GM19324 (cell line): ENCODE data around the gene PELI3.

Experiments
- ATAC-seq: cut with Tn5 transposase; IDR thresholded peaks from one replicate; pipeline ENCODE4 v1.9.1; 2021; ENCODE audit warnings: mild to moderate bottlenecking, moderate library complexity; ENCODE audit not compliant: unreplicated experiment, low FRiP score

The PELI3 gene

DNA sequence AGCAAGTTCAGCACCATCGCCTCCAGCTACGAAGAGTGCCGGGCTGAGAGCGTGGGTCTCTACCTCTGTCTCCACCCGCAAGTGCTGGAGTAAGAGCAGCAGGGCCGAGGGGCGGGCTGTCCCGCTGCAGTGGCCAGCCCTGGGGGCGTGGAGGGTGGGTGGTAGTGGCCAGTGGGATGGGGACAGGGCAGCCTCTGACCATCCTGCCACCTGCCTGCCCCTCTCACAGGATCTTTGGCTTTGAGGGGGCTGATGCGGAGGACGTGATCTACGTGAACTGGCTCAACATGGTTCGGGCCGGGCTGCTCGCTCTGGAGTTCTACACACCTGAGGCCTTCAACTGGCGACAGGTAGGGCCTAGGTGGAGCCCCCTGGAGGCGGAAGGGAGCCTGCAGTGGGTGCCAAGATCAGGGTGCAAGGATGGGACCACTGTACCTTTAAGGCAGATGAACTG lies 28.7 kb downstream of the PELI3 start:
- no peak for ATAC-seq

DNA sequence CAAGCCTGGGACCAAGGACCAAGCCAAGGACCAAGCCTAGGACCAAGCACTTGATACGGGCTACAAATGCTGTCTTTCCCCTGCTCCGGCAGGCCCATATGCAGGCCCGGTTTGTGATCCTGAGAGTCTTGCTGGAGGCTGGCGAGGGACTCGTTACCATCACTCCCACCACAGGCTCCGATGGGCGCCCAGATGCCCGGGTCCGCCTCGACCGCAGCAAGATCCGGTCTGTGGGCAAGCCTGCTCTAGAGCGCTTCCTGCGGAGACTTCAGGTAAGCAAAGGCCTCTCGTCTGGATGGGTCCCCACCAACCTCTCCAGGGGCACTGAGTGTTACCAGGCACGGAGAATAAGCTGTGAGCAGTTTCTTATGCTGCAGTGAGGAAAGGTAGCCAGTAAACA lies 30.5 kb downstream of the PELI3 start:
- ATAC-seq: no peak

GRCh38 chr11:66498506-66498905 lies 31.8 kb downstream of the PELI3 start:
- no peak for ATAC-seq

GRCh38 chr11:66505276-66505816 lies 38.6 kb downstream of the PELI3 start:
- ATAC-seq: no peak

DNA sequence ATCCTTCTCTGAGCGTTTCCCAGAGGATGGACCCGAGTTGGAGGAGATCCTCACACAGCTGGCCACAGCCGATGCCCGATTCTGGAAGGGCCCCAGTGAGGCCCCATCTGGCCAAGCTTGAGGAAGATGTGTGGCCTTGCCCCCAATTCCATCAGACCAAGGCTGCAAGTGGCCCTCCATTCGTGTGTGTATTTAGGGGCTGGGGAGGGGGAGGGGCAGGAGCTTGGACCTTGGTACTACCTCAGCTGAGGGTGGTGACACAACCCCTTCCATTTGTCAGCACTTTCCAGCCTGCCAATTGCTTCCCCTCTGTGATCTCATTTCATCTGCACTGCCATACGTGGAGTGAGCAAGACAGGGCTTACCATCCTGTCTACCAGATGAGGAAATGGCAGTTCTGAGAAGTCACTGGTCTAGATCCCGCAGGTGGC lies 42.4 kb downstream of the PELI3 start:
- no peak for ATAC-seq

GRCh38 chr11:66510271-66510989 lies 43.7 kb downstream of the PELI3 start, which contains the start of gene BBS1:
Gene BBS1 (plus strand): TSS chr11:66510635. CDS start chr11:66510660, 25 bp downstream.
- peak; percentile 83 for ATAC-seq

GRCh38 chr11:66510990-66511339 lies 44.3 kb downstream of the PELI3 start:
- ATAC-seq: no peak

- ATAC-seq: no peak
Observed at GRCh38 chr11:66523611-66524010, 56.9 kb downstream of the PELI3 start.

DNA sequence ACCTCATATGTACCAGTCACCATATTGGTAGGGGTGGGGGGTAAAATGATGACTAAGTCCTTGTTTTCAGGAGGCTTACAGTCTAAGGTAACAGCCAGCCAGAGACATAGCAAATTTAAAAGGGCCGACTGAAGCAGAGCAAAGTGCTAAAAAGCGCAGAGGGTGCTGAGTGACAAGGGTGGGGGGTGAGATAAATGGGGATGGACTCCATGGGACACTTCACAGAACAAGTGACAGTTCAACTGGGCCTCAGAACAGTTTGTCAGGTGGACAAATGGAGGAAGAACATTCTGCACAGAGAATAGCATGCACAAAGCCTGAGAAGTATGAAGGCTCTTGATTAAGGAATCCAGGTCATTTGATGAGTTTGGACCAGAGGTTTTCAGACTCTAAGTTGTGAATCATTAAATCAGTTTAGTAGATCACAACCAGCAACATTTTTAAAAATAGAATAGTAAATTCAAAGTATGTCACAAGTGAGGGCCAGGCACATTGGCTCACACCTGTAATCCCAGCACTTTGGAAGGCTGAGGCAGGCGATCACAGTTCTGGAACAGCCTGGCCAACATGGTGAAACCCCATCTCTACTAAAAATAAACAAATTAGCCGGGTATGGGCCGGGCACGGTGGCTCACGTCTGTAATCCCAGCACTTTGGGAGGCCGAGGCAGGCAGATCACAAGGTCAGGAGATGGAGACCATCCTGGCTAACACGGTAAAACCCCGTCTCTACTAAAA lies 57.8 kb downstream of the PELI3 start:
- no peak for ATAC-seq
